Activated CD8-positive, alpha-beta memory T cell treated with anti-CD3 and anti-CD28 coated beads, Interleukin-2, amount 50 U/mL, for 24 hours (primary cell): Measurements from ENCODE around the gene SHISA7.

Experiments used
- DNase-seq: peaks from one replicate; pipeline ENCODE4 v3.0.0-alpha.2; 2020; ENCODE audit errors: extremely low read depth

SHISA7 gene

DNA sequence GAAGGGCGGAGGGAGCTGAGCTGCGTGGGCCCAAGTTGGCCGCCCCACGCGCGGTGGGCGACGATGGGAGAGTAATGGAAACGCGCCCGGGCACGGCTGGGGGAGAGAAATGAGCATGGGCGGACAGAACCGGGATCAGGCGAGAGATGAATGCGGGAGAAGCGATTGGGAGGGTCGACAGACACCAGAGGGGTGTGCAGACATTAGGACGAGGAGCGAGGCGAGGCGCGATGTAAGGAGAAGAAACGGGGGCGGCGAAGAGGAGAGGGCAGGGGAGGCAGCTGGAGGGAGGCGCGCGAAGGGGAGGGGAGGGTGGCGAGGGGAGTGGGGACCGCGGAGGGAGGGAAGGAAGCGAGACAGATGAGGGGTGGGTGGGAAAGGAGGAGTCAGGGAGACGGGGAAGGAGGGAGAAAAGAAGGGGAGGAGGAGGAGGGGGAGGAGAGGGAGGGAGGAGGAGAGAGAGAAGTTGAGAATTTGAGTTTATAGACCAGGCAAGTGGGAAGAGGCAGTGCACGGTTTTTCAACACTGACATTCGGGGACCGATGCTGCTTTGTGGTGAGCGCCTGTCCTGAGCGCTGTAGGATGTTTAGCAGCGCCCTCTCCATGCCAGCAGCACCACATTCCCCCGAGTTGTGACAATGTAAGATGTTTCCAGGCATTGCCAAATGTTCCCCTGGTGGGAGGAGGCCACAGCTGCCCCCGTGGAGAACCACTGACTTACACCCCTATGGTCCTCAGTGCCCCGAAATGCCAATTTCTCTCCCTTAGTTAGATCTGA lies at the start of gene SHISA7:
TSS of gene SHISA7 (minus strand) at position 256 of the 779 bp plus-strand sequence. CDS start 437 bp downstream, outside the sequence.
- no peak for DNase-seq

DNA sequence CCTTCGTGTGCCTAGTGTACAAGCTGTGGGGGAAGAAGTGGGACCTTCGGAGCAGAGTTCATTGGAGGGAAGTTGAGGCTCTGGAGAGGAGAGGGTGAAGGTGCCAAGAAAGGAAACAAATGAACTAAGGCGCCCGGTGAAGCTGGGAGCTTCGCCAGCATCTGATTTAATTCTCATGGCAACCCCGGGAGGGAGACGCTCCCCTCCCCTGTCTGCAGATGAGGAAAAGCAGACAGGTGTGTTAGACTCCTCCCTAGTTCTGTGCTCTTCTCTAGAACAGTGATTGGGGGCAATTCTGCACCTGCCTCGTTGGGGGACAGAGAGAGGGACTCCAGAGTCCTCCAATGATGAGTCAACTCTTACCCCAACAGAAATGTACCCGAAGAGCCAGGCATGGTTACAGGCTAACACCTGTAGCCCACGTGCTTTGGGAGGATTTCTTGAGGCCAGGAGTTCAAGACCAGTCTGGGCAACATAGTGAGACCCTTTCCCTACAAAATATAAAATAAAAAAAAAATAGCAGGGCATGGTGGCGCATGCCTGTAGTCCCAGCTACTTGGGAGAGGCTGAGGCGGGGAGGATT lies 49.4 kb upstream of the SHISA7 start:
- DNase-seq, result no peak

DNA sequence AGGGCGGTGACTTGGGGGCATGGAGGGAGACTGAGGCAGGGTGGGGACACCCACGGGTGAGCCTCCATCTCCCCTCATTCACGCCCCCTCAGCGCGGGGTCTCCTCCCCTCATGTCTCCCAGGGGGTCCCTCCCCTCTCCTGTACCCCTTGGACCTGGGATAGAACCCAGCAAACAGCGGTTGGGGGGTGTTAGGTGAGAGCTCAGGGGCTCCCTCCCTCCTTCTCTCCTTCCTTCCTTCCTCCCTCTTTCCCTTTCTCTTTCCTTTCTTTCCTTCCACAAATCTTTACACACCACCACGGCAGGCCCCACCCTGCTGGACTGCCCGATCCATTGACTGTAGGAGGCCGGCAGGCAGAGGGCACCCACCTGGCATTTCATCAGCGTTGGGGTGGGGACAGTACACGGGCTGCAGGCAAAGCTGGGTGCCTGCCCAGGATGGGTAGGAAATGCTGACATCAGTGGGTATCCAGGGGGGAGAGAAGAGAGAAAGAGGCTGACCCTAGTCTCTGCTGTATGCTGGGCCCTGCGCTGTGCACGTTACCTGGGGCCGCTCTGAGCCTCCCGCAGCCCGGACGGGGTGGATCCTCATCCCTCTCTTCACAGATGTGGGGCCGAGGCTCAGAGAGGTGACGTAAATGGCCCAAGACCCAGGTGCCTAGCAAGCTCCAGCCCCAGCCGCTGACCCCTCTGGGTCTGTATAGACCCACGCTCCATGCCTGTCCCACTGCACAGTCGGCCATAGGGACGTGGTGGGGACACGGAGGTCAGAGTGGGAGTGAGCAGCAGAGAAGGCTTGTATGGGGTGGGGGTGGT lies 48.7 kb upstream of the SHISA7 start:
- no peak for DNase-seq

DNA sequence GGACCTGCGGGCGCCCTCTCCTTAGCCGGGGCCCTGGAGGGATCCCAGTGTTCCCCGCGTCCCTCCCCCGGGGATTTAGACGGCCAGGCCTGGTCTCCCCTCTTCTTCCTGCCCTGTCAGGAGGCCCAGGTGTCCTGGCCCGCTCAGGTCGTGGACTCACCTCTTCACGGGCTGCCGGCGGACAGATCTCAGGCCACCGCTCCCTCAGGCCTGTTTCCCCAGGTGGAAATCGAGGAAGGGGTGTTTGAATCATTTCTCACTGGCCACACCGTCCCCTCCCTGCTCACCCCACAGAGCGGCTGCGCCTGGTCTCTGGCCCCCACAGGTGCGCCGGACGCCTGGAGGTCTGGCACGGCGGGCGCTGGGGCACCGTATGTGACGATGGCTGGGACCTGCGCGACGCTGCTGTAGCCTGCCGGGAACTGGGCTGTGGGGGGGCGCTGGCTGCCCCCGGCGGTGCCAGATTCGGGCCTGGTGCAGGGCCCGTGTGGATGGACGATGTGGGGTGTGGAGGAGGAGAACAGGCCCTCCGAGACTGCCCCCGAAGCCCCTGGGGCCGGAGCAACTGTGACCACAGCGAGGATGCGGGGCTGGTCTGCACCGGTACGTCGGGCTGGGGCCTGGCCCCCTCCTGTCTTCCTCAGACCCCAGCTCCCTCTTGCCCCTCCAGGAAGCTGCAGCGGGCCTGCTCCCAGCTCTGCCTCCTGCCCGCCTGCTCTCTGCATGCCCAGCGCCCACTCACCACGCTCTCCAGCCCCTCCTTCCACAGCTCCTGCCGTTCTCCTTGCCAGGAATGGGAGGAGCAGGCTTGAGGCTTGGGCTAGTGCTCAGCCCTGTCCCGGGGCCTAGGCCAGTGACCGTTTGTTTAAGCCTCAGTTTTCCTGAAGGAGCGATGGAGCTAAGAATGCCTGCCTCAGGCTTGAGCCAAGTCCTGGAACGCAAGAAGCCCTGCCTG lies 47.7 kb upstream of the SHISA7 start:
- DNase-seq, result no peak

DNA sequence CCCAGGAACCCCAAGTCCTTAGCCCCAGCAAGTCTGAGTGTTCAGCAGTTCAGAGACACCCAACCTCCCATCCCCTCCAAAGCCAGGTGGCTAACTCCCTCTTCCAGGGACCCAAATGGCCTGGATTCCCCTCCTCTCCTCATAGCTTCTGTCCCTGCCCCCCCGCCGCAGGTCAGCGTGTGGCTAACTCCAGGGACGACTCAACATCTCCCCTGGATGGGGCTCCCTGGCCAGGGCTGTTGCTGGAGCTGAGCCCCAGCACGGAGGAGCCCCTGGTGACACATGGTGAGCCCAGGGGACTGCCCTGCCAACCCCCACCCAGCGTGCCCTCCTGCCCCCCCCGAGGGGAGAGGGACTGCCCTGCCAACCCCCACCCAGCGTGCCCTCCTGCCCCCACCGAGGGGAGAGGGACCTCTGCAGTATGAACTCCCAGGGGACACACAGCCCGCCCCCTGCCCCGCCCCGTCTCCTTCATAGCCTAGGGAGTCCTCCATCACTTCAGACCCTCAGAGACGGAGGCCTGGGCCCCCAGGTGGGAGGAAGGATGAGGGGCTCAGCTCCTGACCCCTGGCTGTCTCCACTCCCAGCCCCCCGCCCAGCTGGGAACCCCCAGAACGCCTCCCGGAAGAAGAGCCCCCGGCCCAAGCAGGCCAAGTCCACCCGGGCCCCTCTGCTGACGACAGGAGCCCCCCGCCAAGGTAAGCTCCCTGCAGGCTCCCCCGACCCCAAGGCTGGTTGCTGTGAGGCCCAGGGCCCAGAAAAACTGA lies 46.8 kb upstream of the SHISA7 start:
- no peak for DNase-seq

DNA sequence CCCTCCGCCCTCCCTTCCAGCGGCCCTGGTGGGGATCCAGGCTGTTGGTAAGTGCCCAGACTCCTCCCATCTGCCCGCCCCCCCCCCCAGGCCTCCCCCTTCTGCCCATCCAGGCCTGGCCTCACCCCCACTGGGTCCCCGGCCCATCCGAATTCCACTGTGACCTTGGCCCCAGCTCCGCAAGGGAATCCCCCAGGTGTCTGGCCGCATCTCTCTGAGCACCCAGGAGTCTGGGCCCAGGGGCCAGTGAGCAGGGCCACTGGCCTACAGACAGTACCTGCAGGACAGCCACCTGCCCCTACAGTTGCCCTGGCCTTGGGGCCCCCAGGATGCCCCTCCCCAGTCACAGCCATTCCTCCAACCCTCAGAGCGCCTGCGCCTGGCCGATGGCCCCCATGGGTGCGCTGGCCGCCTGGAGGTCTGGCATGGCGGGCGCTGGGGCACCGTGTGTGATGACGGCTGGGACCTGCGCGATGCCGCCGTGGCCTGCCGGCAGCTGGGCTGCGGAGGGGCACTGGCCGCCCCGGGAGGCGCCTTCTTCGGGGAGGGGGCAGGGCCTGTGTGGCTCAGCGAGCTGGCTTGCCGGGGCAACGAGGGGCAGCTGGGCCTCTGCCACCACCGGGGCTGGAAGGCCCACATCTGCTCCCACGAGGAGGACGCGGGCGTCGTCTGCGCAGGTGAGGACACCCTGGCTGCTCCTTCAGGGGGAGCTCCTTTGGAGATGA lies 46.0 kb upstream of the SHISA7 start:
- no peak for DNase-seq

DNA sequence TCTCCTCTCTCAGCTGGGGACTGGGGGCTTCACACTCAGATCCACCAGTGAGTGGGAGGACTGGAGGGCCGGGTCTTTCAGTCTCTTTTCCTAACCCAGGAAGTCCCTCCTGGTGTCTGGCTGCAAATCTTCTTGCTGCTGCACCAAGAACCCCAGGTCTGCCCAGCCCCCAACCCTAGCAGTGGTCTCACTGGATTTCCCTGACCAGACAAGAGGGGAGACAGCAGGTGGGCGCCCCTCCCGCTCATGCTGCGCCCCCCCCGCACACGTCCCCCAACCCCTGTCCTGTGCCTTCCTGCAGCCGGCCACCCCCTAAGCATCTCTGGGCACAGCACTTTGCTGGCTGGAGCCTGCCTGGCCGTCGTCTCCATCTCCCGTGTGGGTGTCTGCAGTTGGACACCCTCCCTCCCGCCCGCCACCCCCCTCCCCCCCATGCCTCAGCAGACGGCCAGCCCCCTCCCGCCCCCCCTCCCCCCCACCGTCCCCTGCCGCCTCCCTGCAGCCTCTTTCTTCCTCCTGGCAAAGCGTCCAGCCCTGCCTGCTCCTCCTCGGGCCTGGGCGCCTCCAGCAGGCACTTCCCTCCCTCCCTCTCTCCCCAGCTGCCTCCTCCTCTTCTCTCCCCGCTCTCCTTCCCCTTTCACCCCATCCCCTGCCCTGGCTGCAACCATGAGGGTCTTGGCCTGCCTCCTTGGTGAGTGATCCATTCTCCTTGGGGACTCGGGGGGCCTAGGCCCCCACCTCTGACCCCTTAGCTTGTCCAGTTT lies 45.0 kb upstream of the SHISA7 start, which contains the start of gene SSC5D:
TSS of gene SSC5D (plus strand) at position 513 of the 764 bp plus-strand sequence. CDS start at position 667, 154 bp downstream.
- no peak for DNase-seq

DNA sequence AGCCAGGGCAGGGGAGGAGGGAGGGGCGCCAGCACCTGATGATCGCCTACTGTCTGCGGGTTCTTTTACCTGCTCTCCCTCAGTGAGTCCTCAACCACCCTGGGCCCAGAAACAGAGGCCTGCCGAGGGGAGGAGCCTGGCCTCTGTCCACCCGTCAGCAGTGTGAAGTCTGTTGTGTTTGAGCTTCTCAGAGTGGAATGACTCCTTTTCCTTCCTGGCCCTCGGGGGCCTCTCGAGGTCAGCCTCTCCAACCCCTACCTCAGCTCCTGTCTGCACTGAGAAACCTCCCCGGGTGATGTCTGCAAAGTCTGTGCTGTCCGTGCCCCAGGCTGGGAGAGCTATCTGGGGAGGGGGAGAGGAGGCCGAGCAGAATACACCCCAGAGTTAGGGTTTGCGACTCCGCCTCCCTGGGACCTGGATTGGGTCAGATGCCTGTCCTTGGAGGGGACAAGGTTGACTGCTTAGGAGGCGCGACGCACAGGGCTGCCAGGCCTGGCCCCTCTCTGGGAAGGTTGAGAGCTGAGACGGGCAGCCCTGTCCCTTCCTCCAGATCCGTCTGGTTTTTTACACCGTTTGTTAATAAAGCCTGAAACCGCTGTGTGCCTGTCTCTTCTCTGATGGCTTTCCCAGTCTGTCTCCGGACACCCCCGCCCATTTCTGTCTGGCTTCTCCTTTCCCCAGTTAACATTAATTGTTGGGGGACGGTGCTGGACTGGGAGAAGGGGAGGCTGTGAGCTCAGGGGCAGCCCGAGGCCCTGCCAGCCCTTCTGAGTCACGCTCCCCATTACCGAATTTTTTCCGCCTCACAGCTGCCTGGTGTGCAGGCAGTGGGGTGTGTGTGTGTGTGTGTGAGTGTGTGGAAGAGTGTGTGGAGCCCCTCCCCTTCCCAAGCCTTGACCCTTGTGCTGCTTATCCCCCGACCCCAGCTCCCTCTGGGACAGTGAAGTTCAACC lies 44.1 kb upstream of the SHISA7 start:
- DNase-seq, result no peak

DNA sequence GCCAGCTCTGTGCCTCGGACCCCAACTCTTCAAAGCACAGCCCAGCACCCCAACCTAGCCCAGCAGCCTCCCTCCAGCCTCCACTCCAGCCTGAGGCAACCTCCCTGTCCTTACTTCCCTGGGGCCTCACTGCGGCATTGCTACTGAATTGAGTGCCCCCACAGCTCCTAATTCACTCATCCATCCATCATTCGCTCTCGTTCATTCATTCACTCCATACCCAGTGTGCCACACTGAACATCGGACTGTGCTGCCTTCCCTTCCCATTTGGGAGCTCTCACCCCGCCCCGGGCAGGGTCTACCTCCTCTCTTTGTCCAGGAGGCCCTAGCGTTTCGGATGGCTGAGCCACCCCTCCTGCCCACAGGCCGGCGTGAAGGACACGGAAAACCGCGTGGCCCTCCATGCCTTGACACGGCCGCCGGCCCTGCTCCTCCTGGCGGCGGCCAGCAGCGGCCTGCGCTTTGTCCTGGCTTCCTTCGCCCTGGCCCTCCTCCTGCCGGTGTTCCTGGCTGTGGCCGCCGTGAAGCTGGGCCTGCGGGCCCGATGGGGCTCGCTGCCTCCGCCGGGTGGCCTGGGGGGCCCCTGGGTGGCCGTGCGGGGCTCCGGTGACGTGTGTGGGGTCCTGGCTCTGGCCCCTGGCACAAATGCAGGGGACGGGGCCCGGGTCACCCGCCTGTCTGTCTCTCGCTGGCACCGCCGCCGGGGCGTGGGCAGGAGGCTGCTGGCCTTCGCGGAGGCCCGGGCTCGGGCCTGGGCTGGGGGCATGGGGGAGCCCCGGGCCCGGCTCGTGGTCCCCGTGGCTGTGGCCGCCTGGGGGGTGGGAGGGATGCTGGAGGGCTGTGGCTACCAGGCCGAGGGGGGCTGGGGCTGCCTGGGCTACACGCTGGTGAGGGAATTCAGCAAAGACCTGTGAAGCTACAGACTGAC lies 43.2 kb upstream of the SHISA7 start:
- DNase-seq, result no peak

DNA sequence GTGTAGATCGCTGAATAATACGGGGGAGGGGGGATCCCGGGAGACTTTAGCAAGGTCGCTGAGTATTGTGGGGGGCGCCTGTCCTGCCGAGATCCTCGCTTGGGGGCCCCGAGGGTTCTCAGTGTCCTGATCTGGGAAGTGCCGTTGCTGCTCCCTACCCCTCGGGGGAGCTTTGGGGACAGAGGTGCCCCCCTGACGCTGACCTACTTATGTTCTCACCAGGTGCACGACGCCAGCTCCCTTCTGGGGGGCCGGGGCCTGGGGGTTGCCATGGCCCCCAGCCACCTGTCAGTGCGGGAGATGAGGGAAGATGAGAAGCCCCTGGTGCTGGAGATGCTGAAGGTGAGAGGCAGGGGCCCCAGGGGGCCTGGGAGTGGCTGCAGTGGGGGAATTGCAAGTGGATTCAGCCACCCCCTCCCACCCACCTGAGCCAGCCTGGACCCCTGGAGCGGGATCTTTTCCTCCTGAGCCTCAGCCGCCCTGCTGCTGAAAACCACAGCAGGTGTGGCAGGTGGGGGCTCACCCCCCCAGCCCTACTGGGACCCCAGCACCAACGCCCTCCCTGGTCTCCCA lies 42.4 kb upstream of the SHISA7 start:
- no peak for DNase-seq

DNA sequence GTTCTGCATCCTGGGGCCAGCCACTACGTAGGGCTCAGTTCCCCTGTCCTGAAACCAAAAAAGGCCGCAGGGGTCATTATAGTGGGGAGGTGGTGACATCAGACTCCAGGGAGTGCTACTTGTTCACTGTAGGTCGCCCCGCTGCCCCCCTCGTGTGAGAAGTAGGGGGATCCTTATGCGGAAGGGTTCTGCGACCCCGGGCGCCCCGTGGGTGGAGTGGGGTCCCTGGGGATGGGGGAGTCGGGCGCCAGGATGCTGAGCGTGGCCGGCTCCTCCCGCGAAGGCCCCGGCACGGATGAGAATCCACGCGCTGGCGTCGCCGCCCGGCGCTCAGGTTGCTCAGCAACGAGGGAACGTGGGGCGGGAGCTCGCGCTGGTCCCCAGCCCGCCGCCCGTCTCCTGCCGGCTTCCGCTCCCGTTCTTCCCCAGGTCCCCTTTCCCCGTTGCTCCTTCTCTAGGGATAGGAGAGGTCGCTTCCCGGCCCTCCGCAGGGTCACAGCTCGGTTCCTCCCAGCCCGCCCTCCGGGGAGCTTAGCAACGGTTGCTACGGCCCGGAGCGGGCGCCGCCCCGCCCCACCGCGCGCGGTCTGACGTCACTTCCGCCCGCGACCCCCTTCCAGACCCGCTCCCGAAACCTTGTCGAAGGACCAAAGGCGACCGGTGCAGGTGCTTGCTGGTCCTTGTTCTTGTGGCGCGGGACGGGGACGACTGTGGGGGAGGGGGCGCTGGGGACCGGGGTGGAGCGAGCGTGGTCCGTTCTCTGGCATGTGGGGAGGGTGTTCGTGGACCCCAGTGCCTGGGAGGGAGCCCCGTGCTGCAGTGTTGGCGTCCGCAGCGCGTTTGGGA lies 41.7 kb upstream of the SHISA7 start, which contains the start of gene NAT14:
TSS of gene NAT14 (plus strand) at position 596 of the 846 bp plus-strand sequence. CDS start 521 bp downstream, outside the sequence.
- no peak for DNase-seq

DNA sequence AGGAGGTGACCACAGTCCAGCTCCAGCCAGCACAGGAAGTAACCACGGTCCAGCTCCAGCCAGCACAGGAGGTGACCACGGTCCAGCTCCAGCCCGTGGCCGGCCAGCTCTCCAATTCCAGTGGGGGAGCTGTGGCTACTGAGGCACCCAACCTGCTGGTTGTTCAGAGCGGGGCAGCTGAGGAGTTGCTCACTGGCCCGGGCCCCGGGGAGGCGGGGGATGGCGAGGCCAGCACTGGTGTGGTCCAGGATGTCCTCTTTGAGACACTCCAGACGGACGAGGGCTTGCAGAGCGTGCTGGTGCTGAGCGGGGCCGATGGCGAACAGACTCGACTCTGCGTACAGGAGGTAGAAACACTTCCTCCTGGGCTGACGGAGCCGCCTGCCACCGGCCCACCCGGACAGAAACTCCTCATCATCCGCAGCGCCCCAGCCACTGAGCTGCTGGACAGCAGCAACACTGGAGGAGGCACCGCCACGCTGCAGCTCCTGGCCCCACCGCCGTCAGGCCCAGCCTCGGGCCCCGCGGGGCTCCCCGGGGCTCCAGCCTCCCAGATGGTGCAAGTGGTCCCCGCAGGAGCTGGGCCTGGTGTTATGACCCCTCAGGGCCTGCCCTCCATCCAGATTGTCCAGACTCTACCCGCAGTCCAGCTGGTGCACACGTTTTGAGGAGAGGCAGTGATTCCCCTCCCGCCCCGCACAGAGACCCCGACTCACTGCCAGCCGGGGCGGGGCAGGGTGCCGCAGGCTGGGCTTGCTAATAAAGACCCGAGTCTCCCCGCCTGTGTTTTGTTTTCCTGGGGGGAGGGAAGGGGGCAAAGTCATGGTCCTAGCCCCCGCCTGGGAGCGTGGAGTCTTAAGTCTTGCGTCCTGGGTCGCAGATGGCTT lies 40.8 kb upstream of the SHISA7 start:
- no peak for DNase-seq

DNA sequence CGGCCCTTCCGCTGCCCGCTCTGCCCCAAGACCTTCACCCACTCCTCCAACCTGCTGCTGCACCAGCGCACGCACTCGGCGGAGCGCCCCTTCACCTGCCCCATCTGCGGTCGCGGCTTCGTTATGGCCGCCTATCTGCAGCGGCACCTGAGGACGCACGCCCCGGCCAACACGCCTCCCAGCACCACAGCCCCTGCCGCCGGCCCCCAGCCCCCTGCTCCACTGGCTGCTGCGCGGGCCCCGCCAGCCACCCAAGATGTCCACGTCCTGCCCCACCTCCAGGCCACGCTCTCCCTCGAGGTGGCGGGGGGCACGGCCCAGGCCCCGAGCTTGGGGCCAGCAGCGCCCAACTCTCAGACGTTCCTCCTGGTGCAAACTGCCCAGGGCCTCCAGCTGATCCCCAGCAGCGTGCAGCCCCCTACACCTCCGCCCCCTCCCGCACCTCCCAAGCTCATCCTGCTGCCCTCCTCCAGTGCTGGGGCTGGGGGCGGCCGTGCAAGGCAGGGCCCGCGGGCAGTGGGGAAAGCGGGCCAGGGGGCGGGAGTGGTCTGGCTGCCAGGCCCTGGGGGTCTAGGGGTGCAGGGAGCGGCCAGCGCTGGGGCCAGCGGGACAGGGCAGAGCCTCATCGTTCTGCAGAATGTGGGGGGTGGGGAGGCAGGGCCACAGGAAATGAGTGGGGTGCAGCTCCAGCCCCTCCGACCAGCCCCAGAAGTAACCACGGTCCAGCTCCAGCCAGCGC lies 40.0 kb upstream of the SHISA7 start:
- DNase-seq, result no peak
